ENCODE measurements around the gene NRF1. TPM values are rescaled to one million over a fixed set of nuclear protein-coding genes. Genes with fewer than 3 reads are reported as not detected.

The NRF1 gene
- total and polyA plus RNA-seq, 4 donors: 4.9 to 23.4 (median 14.3) TPM

DNA sequence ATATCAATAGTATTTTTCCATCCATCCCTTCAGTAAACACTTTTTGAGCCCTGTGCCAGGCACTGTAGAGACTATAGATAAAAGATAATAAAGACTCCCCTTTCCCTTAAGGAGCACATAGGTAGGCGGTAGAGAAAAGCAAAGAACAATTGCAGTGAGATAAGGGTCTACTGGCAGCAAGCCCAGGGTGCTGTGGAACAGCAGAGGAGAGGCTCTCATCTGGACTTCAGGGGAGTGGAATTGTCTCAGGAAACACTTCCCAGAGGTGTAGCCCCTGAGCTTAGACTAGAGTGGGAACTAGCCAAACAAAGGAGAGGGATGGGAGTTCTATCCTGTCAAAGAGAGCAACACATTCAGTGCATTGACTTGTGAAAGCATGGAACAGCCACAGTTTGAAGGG is 102.0 kb downstream of the NRF1 start:
- H3K9me3 ChIP-seq (ENCODE audit: control insufficient read depth, low read length): no peaks in the 10 kb centered on the region
- H3K4me3 ChIP-seq (ENCODE audit: low read length in 2 of 2): no peak overlapping the region
- intact Hi-C loops (cut with DNase I): no loop called here
- peaks cover 0 to 17% of the 10 kb centered on the region in 2 donors for H3K36me3 ChIP-seq (ENCODE audit: control insufficient read depth in 1 of 2, insufficient read depth in 2 of 2, low read length in 1 of 2)
- H3K4me1 ChIP-seq (ENCODE audit: control insufficient read depth in 1 of 2, insufficient read depth in 2 of 2, low read length in 2 of 2): no peaks in the 10 kb centered on the region
- ATAC-seq (ENCODE audit: low FRiP score) (no peak), DNase-seq (no peak)
- no peaks in the 10 kb centered on the region for H3K27me3 ChIP-seq (ENCODE audit: control insufficient read depth in 1 of 2, insufficient read depth in 2 of 2, low read length in 1 of 2)
- 88 to 90% methylated on average over 1 of the region's 1 CpG for WGBS, 2 donors
- H3K27ac ChIP-seq (ENCODE audit: low read depth in 1 of 2, low read length in 2 of 2): no peak overlapping the region

DNA sequence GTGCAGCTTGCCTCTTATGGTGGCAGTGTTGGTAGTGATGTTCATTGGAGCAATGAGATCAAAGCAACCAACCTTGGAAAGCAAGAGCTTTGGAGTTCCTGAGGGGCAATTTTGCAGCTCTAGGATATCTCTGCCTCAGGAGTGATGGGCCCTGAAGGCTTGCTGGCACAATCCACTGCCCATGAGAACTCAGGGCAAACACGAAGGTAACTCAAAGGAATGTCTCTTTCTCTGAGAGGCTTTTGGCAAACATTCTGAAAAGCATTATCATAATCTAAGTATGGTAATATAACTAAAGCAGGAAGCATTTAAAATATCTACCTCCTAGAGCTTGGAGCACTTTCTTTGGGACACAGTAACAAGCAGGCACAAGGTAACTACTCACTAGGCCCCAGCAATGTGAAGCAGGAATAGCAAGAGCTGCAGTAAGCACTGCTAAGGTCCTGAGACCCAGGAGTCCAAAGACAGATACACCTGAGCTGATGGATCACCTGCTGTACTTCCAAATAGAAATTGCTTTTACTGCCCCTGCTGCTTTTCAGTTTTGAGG is 103.1 kb downstream of the NRF1 start:
- Histone ChIP-seq H3K4me1 (ENCODE audit: control insufficient read depth in 1 of 2, insufficient read depth in 2 of 2, low read length in 2 of 2) (no peaks in the 10 kb centered on the region), H3K9me3 (ENCODE audit: control insufficient read depth, low read length) (no peaks in the 10 kb centered on the region), H3K27ac (ENCODE audit: low read depth in 1 of 2, low read length in 2 of 2) (no peak overlapping the region), H3K36me3 (ENCODE audit: control insufficient read depth in 1 of 2, insufficient read depth in 2 of 2, low read length in 1 of 2) (peaks cover under 1 to 17% of the 10 kb centered on the region in 2 donors), H3K4me3 (ENCODE audit: low read length in 2 of 2) (no peak overlapping the region), H3K27me3 (ENCODE audit: control insufficient read depth in 1 of 2, insufficient read depth in 2 of 2, low read length in 1 of 2) (no peaks in the 10 kb centered on the region)
- WGBS, 2 donors: 52 to 68% methylated on average over 1 of the region's 1 CpG
- intact Hi-C loops (cut with DNase I): no loop called here
- ATAC-seq (ENCODE audit: low FRiP score) (no peak), DNase-seq (no peak)

DNA sequence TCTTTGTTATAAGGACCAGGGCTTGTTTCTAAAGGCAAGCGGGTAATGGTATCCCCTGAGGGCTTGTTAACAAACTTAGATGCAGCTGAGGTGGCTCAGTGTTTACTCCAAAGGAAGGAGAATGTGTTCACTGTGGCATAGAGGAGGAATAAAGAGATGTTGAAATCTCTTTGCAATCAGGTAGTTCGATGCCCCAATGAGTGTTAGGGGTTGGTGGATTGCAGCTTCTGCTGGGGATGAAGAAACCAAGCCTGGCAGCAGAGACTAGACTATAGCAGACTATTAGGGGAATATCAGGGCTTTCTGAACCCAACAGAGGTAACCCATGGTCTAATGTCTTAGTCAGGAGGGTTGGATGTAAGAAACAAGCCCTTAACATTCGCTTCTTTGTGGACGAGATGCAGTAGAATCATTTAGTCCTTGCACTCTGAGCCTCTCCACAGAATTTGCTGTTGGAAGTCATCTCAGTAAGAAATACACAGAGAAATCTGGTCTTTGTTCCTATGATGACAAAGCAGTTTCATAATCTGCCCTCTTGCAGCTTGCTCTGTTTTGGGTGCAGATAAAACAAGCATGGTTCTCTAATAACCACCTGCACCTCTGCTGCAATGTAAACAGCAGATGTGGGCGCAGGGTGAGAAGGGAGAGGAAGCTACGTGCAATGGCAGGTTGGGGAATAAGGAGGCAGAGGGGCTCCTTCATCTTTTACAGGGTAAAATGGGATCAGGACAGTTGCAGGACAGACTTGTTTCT is 108.6 kb downstream of the NRF1 start:
- no peak for ATAC-seq (ENCODE audit: low FRiP score)
- Histone ChIP-seq H3K27me3 (ENCODE audit: control insufficient read depth in 1 of 2, insufficient read depth in 2 of 2, low read length in 1 of 2) (no peaks in the 10 kb centered on the region), H3K4me3 (ENCODE audit: low read length in 2 of 2) (no peak overlapping the region), H3K27ac (ENCODE audit: low read depth in 1 of 2, low read length in 2 of 2) (no peak overlapping the region), H3K4me1 (ENCODE audit: control insufficient read depth in 1 of 2, insufficient read depth in 2 of 2, low read length in 2 of 2) (no peaks in the 10 kb centered on the region), H3K9me3 (ENCODE audit: control insufficient read depth, low read length) (no peaks in the 10 kb centered on the region), H3K36me3 (ENCODE audit: control insufficient read depth in 1 of 2, insufficient read depth in 2 of 2, low read length in 1 of 2) (peaks cover 3 to 5% of the 10 kb centered on the region in 2 donors)
- DNase-seq: no peak
- intact Hi-C loops (cut with DNase I): no loop called here
- 92 to 93% methylated on average over 6 of the region's 6 CpGs for WGBS, 2 donors

DNA sequence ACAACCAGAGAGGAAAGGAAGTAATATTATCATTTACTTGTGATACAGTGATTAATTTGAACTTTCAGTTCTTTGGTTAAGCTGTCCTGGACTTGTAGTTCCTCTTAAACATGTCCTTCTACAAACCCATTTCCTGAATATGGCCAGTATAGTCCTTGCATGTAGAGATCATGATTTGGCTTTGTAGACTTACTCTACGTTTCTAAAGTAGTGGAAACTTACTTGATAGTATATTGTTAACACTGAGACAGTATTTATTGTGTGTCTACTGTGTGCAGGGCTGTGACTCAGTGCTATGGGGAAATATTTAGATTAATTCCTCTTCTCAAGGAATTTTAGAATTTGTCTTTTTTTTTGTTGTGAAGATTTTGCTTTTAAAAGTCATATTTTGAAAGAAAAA is 109.5 kb downstream of the NRF1 start:
- 66 to 72% methylated on average over 1 of the region's 1 CpG for WGBS, 2 donors
- intact Hi-C loops (cut with DNase I): no loop called here
- H3K4me3 ChIP-seq (ENCODE audit: low read length in 2 of 2): no peak overlapping the region
- ATAC-seq (ENCODE audit: low FRiP score): no peak
- H3K36me3 ChIP-seq (ENCODE audit: control insufficient read depth in 1 of 2, insufficient read depth in 2 of 2, low read length in 1 of 2): peaks cover 3 to 6% of the 10 kb centered on the region in 2 donors
- H3K27me3 ChIP-seq (ENCODE audit: control insufficient read depth in 1 of 2, insufficient read depth in 2 of 2, low read length in 1 of 2): no peaks in the 10 kb centered on the region
- DNase-seq: no peak
- no peak overlapping the region for H3K27ac ChIP-seq (ENCODE audit: low read depth in 1 of 2, low read length in 2 of 2)
- H3K9me3 ChIP-seq (ENCODE audit: control insufficient read depth, low read length): no peaks in the 10 kb centered on the region
- no peaks in the 10 kb centered on the region for H3K4me1 ChIP-seq (ENCODE audit: control insufficient read depth in 1 of 2, insufficient read depth in 2 of 2, low read length in 2 of 2)

DNA sequence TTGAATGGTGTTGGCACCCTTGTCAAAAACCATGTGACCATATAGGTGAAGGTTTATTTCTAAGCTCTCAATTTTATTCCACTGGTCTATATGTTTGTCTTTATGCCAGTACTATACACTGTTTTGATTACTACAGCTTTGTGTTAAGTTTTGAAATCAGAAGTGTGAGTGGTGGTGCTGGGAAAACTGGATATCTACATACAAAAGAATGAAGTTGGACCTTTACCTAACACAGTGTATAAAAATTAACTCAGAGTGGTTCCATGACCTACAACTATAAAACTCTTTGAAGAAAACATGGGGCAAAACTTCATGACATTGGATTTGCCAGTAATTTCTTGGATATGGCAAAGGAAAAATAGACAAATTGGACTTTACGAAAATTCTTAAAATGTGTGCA is 112.2 kb downstream of the NRF1 start:
- intact Hi-C loops (cut with DNase I): no loop called here
- DNase-seq (no peak), ATAC-seq (ENCODE audit: low FRiP score) (no peak)
- H3K27ac ChIP-seq (ENCODE audit: low read depth in 1 of 2, low read length in 2 of 2): no peak overlapping the region
- no peaks in the 10 kb centered on the region for H3K27me3 ChIP-seq (ENCODE audit: control insufficient read depth in 1 of 2, insufficient read depth in 2 of 2, low read length in 1 of 2)
- no peaks in the 10 kb centered on the region for H3K9me3 ChIP-seq (ENCODE audit: control insufficient read depth, low read length)
- no peaks in the 10 kb centered on the region for H3K4me1 ChIP-seq (ENCODE audit: control insufficient read depth in 1 of 2, insufficient read depth in 2 of 2, low read length in 2 of 2)
- peaks cover 6 to 8% of the 10 kb centered on the region in 2 donors for H3K36me3 ChIP-seq (ENCODE audit: control insufficient read depth in 1 of 2, insufficient read depth in 2 of 2, low read length in 1 of 2)
- H3K4me3 ChIP-seq (ENCODE audit: low read length in 2 of 2): no peak overlapping the region
- 96 to 98% methylated on average over 1 of the region's 1 CpG for WGBS, 2 donors

DNA sequence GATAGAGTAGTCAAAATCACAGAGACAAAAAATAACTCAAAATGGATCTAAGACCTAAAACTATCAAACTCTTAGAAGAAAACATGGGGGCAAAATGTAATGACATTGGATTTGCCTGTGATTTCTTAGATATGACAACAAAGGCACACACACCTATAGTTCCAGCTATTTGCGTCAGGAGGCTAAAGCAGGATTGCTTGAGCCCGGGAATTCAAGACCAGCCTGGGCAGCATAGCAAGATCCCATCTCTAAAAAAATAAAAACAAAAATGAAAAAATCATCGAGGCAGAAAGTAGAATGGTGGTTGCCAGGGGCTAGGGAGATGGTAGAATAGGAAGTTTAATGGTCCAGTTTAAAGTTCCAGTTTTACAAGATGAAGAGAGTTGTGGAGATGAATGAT is 113.3 kb downstream of the NRF1 start:
- H3K4me1 ChIP-seq (ENCODE audit: control insufficient read depth in 1 of 2, insufficient read depth in 2 of 2, low read length in 2 of 2): no peaks in the 10 kb centered on the region
- H3K4me3 ChIP-seq (ENCODE audit: low read length in 2 of 2): no peak overlapping the region
- H3K27ac ChIP-seq (ENCODE audit: low read depth in 1 of 2, low read length in 2 of 2): no peak overlapping the region
- intact Hi-C loops (cut with DNase I): no loop called here
- peaks cover 3 to 8% of the 10 kb centered on the region in 2 donors for H3K36me3 ChIP-seq (ENCODE audit: control insufficient read depth in 1 of 2, insufficient read depth in 2 of 2, low read length in 1 of 2)
- ATAC-seq (ENCODE audit: low FRiP score) (no peak), DNase-seq (no peak)
- no peaks in the 10 kb centered on the region for H3K27me3 ChIP-seq (ENCODE audit: control insufficient read depth in 1 of 2, insufficient read depth in 2 of 2, low read length in 1 of 2)
- whole genome bisulfite sequencing, 2 donors: 83 to 97% methylated on average over 3 of the region's 3 CpGs
- no peaks in the 10 kb centered on the region for H3K9me3 ChIP-seq (ENCODE audit: control insufficient read depth, low read length)

- DNase-seq (no peak), ATAC-seq (ENCODE audit: low FRiP score) (no peak)
- Histone ChIP-seq H3K4me3 (ENCODE audit: low read length in 2 of 2) (no peak overlapping the region), H3K36me3 (ENCODE audit: control insufficient read depth in 1 of 2, insufficient read depth in 2 of 2, low read length in 1 of 2) (peaks cover 4 to 5% of the 10 kb centered on the region in 2 donors), H3K9me3 (ENCODE audit: control insufficient read depth, low read length) (no peaks in the 10 kb centered on the region), H3K4me1 (ENCODE audit: control insufficient read depth in 1 of 2, insufficient read depth in 2 of 2, low read length in 2 of 2) (no peaks in the 10 kb centered on the region), H3K27ac (ENCODE audit: low read depth in 1 of 2, low read length in 2 of 2) (no peak overlapping the region), H3K27me3 (ENCODE audit: control insufficient read depth in 1 of 2, insufficient read depth in 2 of 2, low read length in 1 of 2) (no peaks in the 10 kb centered on the region)
- 68 to 73% methylated on average over 5 of the region's 5 CpGs for WGBS, 2 donors
- intact Hi-C loops (cut with DNase I): no loop called here
Observed at GRCh38 chr7:129728875-129729467, 117.5 kb downstream of the NRF1 start.

DNA sequence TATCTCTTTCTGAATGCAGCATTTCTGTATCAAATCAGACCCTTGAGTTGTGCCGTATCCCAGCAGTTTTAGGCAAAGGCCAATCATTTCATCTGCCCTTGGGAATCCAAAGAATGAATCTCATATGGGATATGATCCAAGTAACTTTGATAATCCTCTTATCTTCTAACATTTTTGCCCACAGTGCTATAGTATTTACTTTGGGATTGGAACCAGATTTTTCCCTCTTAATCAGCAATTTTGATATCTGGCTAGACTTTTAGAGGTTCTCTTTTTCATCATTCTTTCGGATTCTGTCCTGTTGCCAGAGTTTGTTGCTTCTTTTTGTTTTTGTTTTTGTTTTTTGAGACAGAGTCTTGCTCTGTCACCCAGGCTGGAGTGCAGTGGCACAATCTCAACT is 118.0 kb downstream of the NRF1 start:
- Histone ChIP-seq H3K4me3 (ENCODE audit: low read length in 2 of 2) (no peak overlapping the region), H3K4me1 (ENCODE audit: control insufficient read depth in 1 of 2, insufficient read depth in 2 of 2, low read length in 2 of 2) (no peaks in the 10 kb centered on the region), H3K36me3 (ENCODE audit: control insufficient read depth in 1 of 2, insufficient read depth in 2 of 2, low read length in 1 of 2) (peaks cover 5 to 6% of the 10 kb centered on the region in 2 donors), H3K9me3 (ENCODE audit: control insufficient read depth, low read length) (no peaks in the 10 kb centered on the region), H3K27me3 (ENCODE audit: control insufficient read depth in 1 of 2, insufficient read depth in 2 of 2, low read length in 1 of 2) (no peaks in the 10 kb centered on the region), H3K27ac (ENCODE audit: low read depth in 1 of 2, low read length in 2 of 2) (no peak overlapping the region)
- intact Hi-C loops (cut with DNase I): no loop called here
- DNase-seq (no peak), ATAC-seq (ENCODE audit: low FRiP score) (no peak)
- WGBS, 2 donors: 48 to 55% methylated on average over 2 of the region's 2 CpGs

DNA sequence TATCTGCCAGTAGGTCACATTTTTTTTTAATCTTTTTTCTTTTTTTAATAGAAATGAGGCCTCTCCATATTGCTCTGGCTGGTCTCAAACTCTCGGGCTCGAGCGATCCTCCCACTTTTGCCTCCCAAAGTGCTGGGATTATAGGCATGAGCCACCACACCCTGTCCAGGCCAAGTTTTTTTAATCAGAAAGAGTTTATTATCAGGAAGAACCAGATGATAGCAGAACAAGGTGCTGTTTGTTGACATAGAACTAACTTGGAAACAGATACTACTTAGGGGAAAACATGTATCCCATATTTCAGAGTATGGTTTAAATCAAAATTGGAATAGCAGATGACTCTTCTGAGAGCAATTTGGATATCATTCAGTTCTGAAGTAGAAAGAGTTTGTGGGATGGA is 118.6 kb downstream of the NRF1 start:
- Histone ChIP-seq H3K4me3 (ENCODE audit: low read length in 2 of 2) (no peak overlapping the region), H3K36me3 (ENCODE audit: control insufficient read depth in 1 of 2, insufficient read depth in 2 of 2, low read length in 1 of 2) (peaks cover 5 to 6% of the 10 kb centered on the region in 2 donors), H3K4me1 (ENCODE audit: control insufficient read depth in 1 of 2, insufficient read depth in 2 of 2, low read length in 2 of 2) (no peaks in the 10 kb centered on the region), H3K9me3 (ENCODE audit: control insufficient read depth, low read length) (no peaks in the 10 kb centered on the region), H3K27me3 (ENCODE audit: control insufficient read depth in 1 of 2, insufficient read depth in 2 of 2, low read length in 1 of 2) (no peaks in the 10 kb centered on the region), H3K27ac (ENCODE audit: low read depth in 1 of 2, low read length in 2 of 2) (no peak overlapping the region)
- ATAC-seq (ENCODE audit: low FRiP score) (no peak), DNase-seq (no peak)
- 97 to 100% methylated on average over 3 of the region's 3 CpGs for WGBS, 2 donors
- intact Hi-C loops (cut with DNase I): no loop called here

Data from aorta (tissue), 5 donors.